ENCODE data around the gene SAMD11.
"Not testable (repeated sequence)": the region's sequence is repeated elsewhere in the genome, so short reads cannot be mapped to it uniquely, and the experiment has no call there.

SAMD11 gene, protein sequence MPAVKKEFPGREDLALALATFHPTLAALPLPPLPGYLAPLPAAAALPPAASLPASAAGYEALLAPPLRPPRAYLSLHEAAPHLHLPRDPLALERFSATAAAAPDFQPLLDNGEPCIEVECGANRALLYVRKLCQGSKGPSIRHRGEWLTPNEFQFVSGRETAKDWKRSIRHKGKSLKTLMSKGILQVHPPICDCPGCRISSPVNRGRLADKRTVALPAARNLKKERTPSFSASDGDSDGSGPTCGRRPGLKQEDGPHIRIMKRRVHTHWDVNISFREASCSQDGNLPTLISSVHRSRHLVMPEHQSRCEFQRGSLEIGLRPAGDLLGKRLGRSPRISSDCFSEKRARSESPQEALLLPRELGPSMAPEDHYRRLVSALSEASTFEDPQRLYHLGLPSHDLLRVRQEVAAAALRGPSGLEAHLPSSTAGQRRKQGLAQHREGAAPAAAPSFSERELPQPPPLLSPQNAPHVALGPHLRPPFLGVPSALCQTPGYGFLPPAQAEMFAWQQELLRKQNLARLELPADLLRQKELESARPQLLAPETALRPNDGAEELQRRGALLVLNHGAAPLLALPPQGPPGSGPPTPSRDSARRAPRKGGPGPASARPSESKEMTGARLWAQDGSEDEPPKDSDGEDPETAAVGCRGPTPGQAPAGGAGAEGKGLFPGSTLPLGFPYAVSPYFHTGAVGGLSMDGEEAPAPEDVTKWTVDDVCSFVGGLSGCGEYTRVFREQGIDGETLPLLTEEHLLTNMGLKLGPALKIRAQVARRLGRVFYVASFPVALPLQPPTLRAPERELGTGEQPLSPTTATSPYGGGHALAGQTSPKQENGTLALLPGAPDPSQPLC

DNA sequence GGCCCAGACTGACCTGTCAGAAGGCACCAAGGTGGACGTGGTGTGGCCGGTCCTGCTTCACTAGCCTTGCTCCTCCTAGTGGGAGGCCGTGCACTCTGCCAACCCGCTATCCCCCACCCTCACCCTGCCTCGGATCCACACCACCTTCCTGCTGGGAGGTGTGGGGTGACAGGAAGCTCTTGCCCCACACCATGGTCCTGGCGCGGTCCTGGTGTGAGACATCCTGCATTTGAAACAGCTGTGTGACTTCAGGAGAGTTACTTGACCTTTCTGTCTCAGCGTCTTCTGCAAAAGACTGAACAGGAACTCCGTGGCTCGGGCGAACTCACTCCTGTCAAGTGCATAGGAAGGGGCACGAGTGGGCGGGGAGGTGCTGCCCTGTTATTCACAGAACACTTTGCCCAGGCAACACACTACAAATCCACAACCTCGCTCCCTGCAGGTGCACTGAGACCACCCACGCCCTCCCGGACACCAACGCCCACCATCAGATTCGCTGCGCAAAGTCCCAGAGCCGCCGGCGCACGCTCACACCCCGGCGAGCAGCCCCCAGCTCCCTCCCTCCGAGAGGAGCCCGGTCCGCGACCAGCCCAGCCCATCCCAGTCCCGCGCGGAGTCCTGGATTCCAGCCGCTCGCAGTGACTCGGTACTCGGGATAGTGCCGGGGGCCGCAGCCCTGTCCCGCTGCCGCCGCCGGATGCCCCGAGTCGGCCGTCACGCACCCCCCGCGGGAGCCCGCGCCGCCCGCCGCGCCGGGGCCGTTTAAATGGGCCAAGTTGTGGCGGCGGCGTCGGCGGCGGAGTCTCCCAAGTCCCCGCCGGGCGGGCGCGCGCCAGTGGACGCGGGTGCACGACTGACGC lies at the start of gene SAMD11:
Gene SAMD11 (plus strand): TSS at position 793 of the 860 bp plus-strand sequence. CDS start 509 bp downstream, outside the sequence.
- peak; percentile 58 to 59 for DNase-seq

DNA sequence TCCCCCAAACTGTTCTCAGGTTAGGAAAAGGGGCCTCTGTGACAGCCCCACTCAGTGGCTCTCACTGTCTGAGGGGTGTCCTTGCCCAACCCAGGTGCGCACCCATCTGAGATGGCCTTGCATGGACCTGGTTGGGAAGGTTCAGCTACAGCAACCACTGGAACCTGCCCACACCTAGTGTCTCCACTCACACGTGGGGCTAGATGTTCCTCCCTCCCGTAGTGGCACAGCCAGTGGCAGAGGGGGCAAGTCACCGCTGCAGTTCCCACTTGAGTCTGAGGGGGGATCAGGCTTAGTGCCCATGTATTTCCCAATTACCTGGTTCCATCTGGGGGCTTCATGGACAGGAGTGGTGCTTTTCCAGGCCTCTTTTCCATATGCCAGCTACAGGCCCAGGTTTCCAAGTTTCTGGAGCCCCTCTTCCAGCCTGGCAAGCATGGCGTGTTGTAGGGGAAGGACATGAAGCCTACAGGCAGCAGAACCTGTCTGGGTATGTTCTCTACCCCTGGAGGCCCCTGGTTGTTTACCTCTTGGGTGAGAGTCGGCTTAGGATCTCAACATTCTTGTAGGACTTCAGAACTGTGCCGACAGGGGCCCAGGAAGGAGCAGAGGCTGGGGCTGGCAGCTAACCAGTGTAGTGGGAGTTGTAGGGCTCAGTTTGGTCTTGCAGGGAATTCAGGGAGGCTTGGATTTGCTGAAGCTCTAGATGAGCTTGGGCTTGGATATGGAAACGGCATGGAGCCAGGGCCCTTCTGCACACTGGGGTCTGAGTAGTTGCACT lies 47.1 kb upstream of the SAMD11 start:
- DNase-seq = not testable (repeated sequence)

GRCh38 chr1:877209-877986 lies 46.3 kb upstream of the SAMD11 start:
- not testable (repeated sequence) for DNase-seq

GRCh38 chr1:880511-880910 lies 43.2 kb upstream of the SAMD11 start:
- not testable (repeated sequence) for DNase-seq

- DNase-seq = not testable (repeated sequence)
Measured at GRCh38 chr1:880915-881314, 42.8 kb upstream of the SAMD11 start.

DNA sequence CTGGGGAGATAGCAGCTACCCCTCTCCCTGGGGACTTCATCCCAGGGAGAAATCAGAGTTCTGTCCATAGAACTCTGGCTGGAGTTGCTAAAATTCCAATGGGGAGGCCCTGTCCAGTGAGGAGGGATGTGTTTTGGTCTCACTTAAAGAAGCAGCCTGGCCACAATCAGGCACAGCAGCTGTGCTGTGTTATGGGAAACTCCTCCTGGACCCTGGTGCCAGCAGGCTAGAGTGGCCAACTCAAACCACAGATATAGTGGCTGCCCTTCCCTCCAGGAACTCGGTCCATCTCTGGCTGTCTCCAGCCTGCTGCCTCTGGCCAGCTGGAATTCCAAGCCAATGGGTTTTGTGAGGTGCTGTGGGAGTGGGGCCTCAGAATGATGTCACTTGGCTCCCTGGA lies 37.4 kb upstream of the SAMD11 start:
- DNase-seq = no peak

GRCh38 chr1:886760-887159 lies 37.0 kb upstream of the SAMD11 start:
- no peak for DNase-seq

GRCh38 chr1:888297-888696 lies 35.4 kb upstream of the SAMD11 start:
- DNase-seq = no peak

GRCh38 chr1:889774-890173 lies 33.9 kb upstream of the SAMD11 start:
- DNase-seq = not testable (repeated sequence)

DNA sequence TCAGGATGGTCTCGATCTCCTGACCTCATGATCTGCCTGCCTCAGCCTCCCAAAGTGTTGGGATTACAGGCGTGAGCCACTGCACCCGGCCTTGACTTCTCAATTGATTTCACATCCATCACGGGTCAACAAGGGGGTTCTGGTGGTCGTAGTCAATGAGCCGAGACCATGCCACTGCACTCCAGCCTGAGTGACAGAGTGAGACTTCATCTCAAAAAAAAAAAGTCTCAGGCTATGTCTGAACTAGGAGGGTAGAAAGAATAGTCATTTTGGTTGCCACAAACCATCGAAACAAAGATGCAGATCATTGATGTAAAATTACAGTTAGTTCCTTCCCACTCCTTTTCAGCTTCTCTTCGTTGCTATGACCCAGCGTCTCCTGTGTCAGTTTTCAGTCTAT lies 33.5 kb upstream of the SAMD11 start:
- DNase-seq = not testable (repeated sequence)

DNA sequence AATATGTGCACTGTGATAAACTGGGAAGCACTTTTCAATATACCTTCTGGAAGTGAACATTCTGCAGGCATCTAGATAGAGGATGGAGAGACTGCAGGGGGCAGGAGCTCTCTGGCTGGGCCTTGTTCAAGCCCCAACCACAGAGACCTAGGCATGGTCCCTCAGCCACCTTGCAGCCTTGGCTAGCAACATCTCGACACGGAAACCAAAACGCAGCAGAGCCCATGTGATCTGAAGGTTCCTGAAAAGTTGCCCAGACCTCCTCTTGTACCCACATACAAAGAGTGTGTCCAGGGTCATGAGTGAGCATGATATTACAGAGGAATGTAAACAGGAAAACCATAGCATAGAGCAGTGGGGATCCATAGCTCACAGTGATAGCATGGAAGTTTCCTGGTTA lies 33.1 kb upstream of the SAMD11 start:
- no peak for DNase-seq

GRCh38 chr1:897226-897625 lies 26.5 kb upstream of the SAMD11 start:
- no peak for DNase-seq

DNA sequence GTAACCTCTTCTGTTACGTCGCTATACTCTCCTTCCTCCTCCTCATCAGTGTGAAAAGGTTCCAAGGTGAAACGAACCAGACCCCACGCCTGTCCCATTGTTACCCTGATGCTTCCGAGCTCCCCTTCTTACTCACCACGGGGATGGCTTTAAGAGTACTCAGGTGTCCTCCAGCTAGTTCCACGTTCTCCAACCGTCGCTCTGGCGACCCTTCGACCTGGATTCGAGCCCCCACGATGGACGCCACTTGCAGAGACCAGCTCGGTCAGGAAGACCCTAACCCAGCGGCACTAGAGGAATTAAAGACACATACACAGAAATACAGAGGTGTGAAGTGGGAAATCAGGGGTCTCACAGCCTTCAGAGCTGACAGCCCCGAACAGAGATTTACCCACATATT lies 25.8 kb upstream of the SAMD11 start:
- not testable (repeated sequence) for DNase-seq

GRCh38 chr1:899636-900317 lies 23.9 kb upstream of the SAMD11 start:
- DNase-seq = no peak

- no peak for DNase-seq
Measured at GRCh38 chr1:901108-901859, 22.4 kb upstream of the SAMD11 start.

- no peak for DNase-seq
Measured at GRCh38 chr1:902802-903201, 20.9 kb upstream of the SAMD11 start.

DNA sequence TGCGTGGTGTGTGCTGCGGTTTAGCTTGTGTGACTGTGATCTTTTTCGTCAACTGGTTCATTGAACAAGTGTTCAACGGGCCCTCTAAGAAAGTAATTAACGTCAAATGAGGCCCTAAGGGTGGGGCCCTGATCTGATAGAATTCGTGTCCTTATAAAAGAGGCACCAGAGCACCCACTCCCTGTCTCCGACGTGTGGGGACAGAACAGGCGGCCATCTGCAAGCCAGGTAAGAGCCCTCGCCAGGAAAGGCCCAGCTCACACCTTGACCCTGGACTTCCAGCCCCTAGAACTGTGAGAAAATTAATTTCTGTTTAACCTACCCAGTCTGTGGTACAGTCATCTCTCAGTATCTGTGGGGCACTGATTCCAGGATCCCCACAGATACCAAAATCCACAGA lies 20.4 kb upstream of the SAMD11 start:
- DNase-seq = no peak

DNA sequence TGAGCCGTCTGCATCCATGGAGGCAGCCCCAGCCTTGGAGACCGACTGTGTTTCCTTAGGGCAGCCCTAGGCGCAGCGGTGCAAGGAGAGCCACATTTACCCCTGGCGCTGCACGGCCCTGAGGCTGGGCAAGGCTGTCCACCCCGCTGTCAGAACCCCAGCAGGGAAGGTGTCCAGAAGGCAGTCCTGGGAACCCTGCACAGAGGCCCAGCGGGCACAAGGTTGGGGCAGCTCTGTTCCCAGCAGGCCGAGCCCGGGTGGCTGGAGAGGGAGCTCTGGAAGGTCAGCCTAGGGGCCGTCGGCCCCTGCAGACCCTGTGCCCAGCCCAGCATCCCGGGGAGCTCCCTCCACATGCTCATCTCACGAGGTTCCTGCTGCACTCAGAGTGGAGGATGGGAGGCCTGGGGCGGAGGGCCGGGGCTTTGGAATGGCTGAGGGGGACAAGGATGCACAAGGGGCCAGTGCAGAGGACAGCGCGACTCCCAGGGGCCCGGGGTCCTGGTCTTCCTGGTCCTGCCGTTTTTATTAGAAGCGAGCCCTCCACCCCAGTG lies 19.9 kb upstream of the SAMD11 start:
- no peak for DNase-seq

DNA sequence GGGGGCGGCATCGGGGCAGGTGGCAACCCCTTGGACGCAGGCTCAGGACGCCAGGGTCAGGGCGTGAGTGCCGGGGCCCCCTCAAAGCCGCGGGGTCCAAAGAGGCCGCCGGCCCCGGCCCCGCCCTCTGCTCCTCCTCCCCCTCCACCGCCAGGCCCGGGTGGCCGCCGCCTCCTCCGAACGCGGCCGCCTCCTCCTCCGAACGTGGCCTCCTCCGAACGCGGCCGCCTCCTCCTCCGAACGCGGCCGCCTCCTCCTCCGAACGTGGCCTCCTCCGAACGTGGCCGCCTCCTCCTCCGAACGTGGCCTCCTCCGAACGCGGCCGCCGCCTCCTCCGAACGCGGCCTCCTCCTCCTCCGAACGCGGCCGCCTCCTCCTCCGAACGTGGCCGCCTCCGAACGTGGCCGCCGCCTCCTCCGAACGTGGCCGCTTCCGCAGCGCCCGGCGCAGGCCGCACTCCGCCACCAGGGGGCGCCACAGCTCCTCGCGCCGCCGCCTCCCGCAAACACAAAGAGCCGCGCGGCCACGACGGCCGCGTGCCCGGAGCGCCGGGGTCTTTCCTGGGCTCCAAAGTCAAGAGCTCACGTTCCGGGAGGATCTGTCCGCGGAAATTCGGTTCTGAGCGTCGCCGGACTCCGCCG lies 19.3 kb upstream of the SAMD11 start:
- DNase-seq = peak; percentile 80 to 82
